HG02798 (cell line): ENCODE results near the gene DZIP1.
"Not testable (repeated sequence)": the region's sequence is repeated elsewhere in the genome, so short reads cannot be mapped to it uniquely, and the experiment has no call there.

ENCODE experiments used
- ATAC-seq: cut with Tn5 transposase; IDR thresholded peaks from one replicate; pipeline ENCODE4 v1.9.1; 2021; ENCODE audit warnings: mild to moderate bottlenecking; ENCODE audit not compliant: unreplicated experiment, poor library complexity

DZIP1 gene

GRCh38 chr13:95605448-95606125 is 38.9 kb downstream of the DZIP1 start:
- ATAC-seq: no peak

GRCh38 chr13:95604556-95604915 is 40.0 kb downstream of the DZIP1 start:
- ATAC-seq: no peak

- ATAC-seq: no peak
Measured at GRCh38 chr13:95603887-95604555, 40.5 kb downstream of the DZIP1 start.

- no peak for ATAC-seq
Measured at GRCh38 chr13:95601906-95602305, 42.6 kb downstream of the DZIP1 start.

- ATAC-seq: no peak
Measured at GRCh38 chr13:95601216-95601615, 43.3 kb downstream of the DZIP1 start.

- ATAC-seq: no peak
Measured at GRCh38 chr13:95596701-95597100, 47.8 kb downstream of the DZIP1 start.

- ATAC-seq: no peak
Measured at GRCh38 chr13:95593462-95593861, 51.0 kb downstream of the DZIP1 start.

- ATAC-seq: no peak
Measured at GRCh38 chr13:95588721-95589120, 55.8 kb downstream of the DZIP1 start.

- ATAC-seq: no peak
Measured at GRCh38 chr13:95588134-95588533, 56.4 kb downstream of the DZIP1 start.

GRCh38 chr13:95585867-95586266 is 58.6 kb downstream of the DZIP1 start:
- ATAC-seq: no peak

GRCh38 chr13:95579303-95579702 is 65.2 kb downstream of the DZIP1 start:
- ATAC-seq: peak; percentile 89

GRCh38 chr13:95573221-95573620 is 71.3 kb downstream of the DZIP1 start:
- ATAC-seq: no peak

GRCh38 chr13:95571941-95572340 is 72.6 kb downstream of the DZIP1 start:
- no peak for ATAC-seq

GRCh38 chr13:95570016-95570415 is 74.5 kb downstream of the DZIP1 start:
- no peak for ATAC-seq

GRCh38 chr13:95568131-95568530 is 76.4 kb downstream of the DZIP1 start:
- ATAC-seq: no peak

- ATAC-seq: not testable (repeated sequence)
Measured at GRCh38 chr13:95565758-95566157, 78.7 kb downstream of the DZIP1 start.

GRCh38 chr13:95564733-95565291 is 79.7 kb downstream of the DZIP1 start:
- ATAC-seq: no peak

- no peak for ATAC-seq
Measured at GRCh38 chr13:95564091-95564490, 80.4 kb downstream of the DZIP1 start.

GRCh38 chr13:95560387-95560786 is 84.1 kb downstream of the DZIP1 start:
- no peak for ATAC-seq

GRCh38 chr13:95559100-95559499 is 85.4 kb downstream of the DZIP1 start:
- ATAC-seq: no peak

GRCh38 chr13:95557013-95557412 is 87.5 kb downstream of the DZIP1 start:
- ATAC-seq: no peak
